WERI-Rb-1 (cell line): ENCODE data around the gene CLOCK.

Experiments
- DNase-seq: peaks from one replicate; pipeline ENCODE4 v3.0.0-alpha.2; 2020
- H3K27ac ChIP-seq: fragments of 250-450 bp; sonication (Bioruptor Pico); 2 replicates; pipeline ENCODE4 v1.5.1; 2020; ENCODE audit warnings: mild to moderate bottlenecking, moderate library complexity
- H3K27me3 ChIP-seq: fragments of 250-450 bp; sonication (Bioruptor Pico); 2 replicates; pipeline ENCODE4 v1.5.1; 2021; ENCODE audit warnings: mild to moderate bottlenecking, low read depth, moderate library complexity; ENCODE audit not compliant: insufficient read depth, severe bottlenecking
- H3K36me3 ChIP-seq: fragments of 250-450 bp; sonication (Bioruptor Pico); 2 replicates; pipeline ENCODE4 v1.5.1; 2020; ENCODE audit warnings: mild to moderate bottlenecking, moderate library complexity
- H3K4me3 ChIP-seq: 2 replicates; pipeline ENCODE4 v1.5.1; 2011; ENCODE audit warnings: low read depth, mild to moderate bottlenecking, control low read depth, low read length
- H3K9me3 ChIP-seq: fragments of 250-450 bp; sonication (Bioruptor Pico); 2 replicates; pipeline ENCODE4 v1.5.1; 2021; ENCODE audit warnings: mild to moderate bottlenecking, moderate library complexity; ENCODE audit not compliant: severe bottlenecking
- CTCF ChIP-seq: IDR thresholded peaks from 2 replicates; pipeline ENCODE4 v1.5.1; 2011; ENCODE audit warnings: low read depth, mild to moderate bottlenecking, control low read depth, inconsistent platforms, low read length

Gene CLOCK

GRCh38 chr4:55575513-55575912, 28.8 kb upstream of the CLOCK start:
- no peaks in the 10 kb centered on the region for H3K36me3 ChIP-seq
- H3K27ac ChIP-seq = no peak overlapping the region
- no peak for TF ChIP-seq CTCF
- no peaks in the 10 kb centered on the region for H3K9me3 ChIP-seq
- H3K4me3 ChIP-seq = no peak overlapping the region
- no peaks in the 10 kb centered on the region for H3K27me3 ChIP-seq
- no peak for DNase-seq

GRCh38 chr4:55574252-55574651, 27.5 kb upstream of the CLOCK start:
- Histone ChIP-seq H3K27me3 (no peaks in the 10 kb centered on the region), H3K27ac (no peak overlapping the region), H3K9me3 (no peaks in the 10 kb centered on the region), H3K4me3 (no peak overlapping the region), H3K36me3 (no peaks in the 10 kb centered on the region)
- TF ChIP-seq CTCF = no peak
- no peak for DNase-seq

- H3K27ac ChIP-seq = no peak overlapping the region
- TF ChIP-seq CTCF = no peak
- no peaks in the 10 kb centered on the region for H3K36me3 ChIP-seq
- H3K27me3 ChIP-seq = no peaks in the 10 kb centered on the region
- H3K4me3 ChIP-seq = no peak overlapping the region
- H3K9me3 ChIP-seq = no peaks in the 10 kb centered on the region
- no peak for DNase-seq
Observed at GRCh38 chr4:55571806-55572205, 25.1 kb upstream of the CLOCK start.

GRCh38 chr4:55568905-55569504, 22.3 kb upstream of the CLOCK start:
- TF ChIP-seq CTCF = no peak
- H3K27me3 ChIP-seq = no peaks in the 10 kb centered on the region
- no peaks in the 10 kb centered on the region for H3K36me3 ChIP-seq
- no peak overlapping the region for H3K27ac ChIP-seq
- H3K9me3 ChIP-seq = no peaks in the 10 kb centered on the region
- DNase-seq = no peak
- no peak overlapping the region for H3K4me3 ChIP-seq

GRCh38 chr4:55561889-55562288, 15.2 kb upstream of the CLOCK start:
- Histone ChIP-seq H3K27me3 (no peaks in the 10 kb centered on the region), H3K9me3 (no peaks in the 10 kb centered on the region), H3K27ac (no peak overlapping the region), H3K36me3 (no peaks in the 10 kb centered on the region), H3K4me3 (no peak overlapping the region)
- no peak for TF ChIP-seq CTCF
- DNase-seq = no peak

- no peaks in the 10 kb centered on the region for H3K36me3 ChIP-seq
- no peak overlapping the region for H3K27ac ChIP-seq
- H3K27me3 ChIP-seq = no peaks in the 10 kb centered on the region
- no peaks in the 10 kb centered on the region for H3K9me3 ChIP-seq
- H3K4me3 ChIP-seq = no peak overlapping the region
- no peak for TF ChIP-seq CTCF
- no peak for DNase-seq
Observed at GRCh38 chr4:55560096-55560495, 13.4 kb upstream of the CLOCK start.
